DOHH2 (cell line): ENCODE measurements around the gene CCDC120.

Experiments
- CTCF ChIP-seq: fragments of 200-600 bp; sonication (generic); IDR thresholded peaks from one replicate; pipeline ENCODE4 v1.5.1; 2014; ENCODE audit warnings: antibody characterized with exemption, mild to moderate bottlenecking, low read depth, low read length; ENCODE audit not compliant: poor library complexity, severe bottlenecking
- EZH2phosphoT487 ChIP-seq: fragments of 200-600 bp; sonication (generic); IDR thresholded peaks from 2 replicates; pipeline ENCODE4 v1.6.1; 2017; ENCODE audit warnings: borderline replicate concordance, mild to moderate bottlenecking, antibody characterized with exemption, low read length, moderate library complexity, mixed read lengths

GRCh38 chrX:49117581-49117980 lies 58.8 kb downstream of the CCDC120 start:
- no peak for TF ChIP-seq CTCF
- TF ChIP-seq EZH2phosphoT487, result no peak
